ENCODE results near the gene WDR31. TPM values are rescaled to one million over a fixed set of nuclear protein-coding genes. Genes with fewer than 3 reads are reported as not detected.

WDR31 gene
- polyA plus RNA-seq, 1 donor (not counting 4 experiments of a cell fraction or from before 2014, with no cell fraction given): 0.94 TPM

DNA sequence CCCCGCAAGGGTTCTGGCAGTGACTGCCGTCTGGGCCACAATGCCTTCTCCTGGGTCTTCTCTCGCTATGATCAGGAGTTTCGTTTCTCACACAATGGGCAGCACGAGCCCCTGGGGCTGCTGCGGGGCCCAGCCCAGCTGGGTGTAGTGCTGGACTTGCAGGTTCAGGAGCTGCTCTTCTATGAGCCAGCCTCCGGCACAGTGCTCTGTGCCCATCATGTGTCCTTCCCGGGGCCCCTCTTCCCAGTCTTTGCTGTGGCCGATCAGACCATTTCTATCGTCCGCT, 29.7 kb upstream of the WDR31 start:
- Histone ChIP-seq H3K9me3 (ENCODE audit: control insufficient read depth, low read depth, low read length) (no peaks in the 10 kb centered on the region), H3K4me3 (ENCODE audit: control insufficient read depth in 2 of 3, extremely low read depth in 1 of 3, insufficient read depth in 2 of 3, low read depth in 1 of 3, low read length in 3 of 3) (no peak overlapping the region), H3K27ac (ENCODE audit: control insufficient read depth, insufficient read depth, low read length) (no peak overlapping the region), H3K4me1 (ENCODE audit: control insufficient read depth, extremely low read depth, insufficient read depth, low read length) (no peaks in the 10 kb centered on the region), H3K9me1 (ENCODE audit: control insufficient read depth, extremely low read depth, insufficient read depth, low read length) (no peaks in the 10 kb centered on the region), H3K36me3 (ENCODE audit: control insufficient read depth in 2 of 2, extremely low read depth in 1 of 2, insufficient read depth in 2 of 2, low read length in 2 of 2) (peaks cover 14% of the 10 kb centered on the region in 2 experiments), H3K9ac (ENCODE audit: control insufficient read depth, extremely low read depth, insufficient read depth, low read length) (no peak overlapping the region), H3K79me2 (ENCODE audit: control insufficient read depth, insufficient read depth, low read length) (no peaks in the 10 kb centered on the region), H4K20me1 (ENCODE audit: control insufficient read depth, extremely low read depth, insufficient read depth, low read length) (no peaks in the 10 kb centered on the region), H3K4me2 (ENCODE audit: control insufficient read depth, extremely low read depth, insufficient read depth, low read depth, low read length) (no peak overlapping the region), H3K27me3 (ENCODE audit: control insufficient read depth, extremely low read depth, insufficient read depth, low read length) (no peaks in the 10 kb centered on the region), H2AFZ (ENCODE audit: control insufficient read depth, low read length) (no peak overlapping the region)
- DNase-seq (ENCODE audit: low read depth, low spot score) (no peak), FAIRE-seq (no peak)
- dilution Hi-C loops (cut with MboI; ENCODE audit: extremely low pct_ligation_motif_present, low sequenced_read_pairs): no loop called here
- TF ChIP-seq, protein P1, sequence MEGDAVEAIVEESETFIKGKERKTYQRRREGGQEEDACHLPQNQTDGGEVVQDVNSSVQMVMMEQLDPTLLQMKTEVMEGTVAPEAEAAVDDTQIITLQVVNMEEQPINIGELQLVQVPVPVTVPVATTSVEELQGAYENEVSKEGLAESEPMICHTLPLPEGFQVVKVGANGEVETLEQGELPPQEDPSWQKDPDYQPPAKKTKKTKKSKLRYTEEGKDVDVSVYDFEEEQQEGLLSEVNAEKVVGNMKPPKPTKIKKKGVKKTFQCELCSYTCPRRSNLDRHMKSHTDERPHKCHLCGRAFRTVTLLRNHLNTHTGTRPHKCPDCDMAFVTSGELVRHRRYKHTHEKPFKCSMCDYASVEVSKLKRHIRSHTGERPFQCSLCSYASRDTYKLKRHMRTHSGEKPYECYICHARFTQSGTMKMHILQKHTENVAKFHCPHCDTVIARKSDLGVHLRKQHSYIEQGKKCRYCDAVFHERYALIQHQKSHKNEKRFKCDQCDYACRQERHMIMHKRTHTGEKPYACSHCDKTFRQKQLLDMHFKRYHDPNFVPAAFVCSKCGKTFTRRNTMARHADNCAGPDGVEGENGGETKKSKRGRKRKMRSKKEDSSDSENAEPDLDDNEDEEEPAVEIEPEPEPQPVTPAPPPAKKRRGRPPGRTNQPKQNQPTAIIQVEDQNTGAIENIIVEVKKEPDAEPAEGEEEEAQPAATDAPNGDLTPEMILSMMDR (optimal IDR thresholded peaks at IDR 0.05 in 1 of 3, IDR thresholded peaks at IDR 0.05 in 1 of 3, conservative IDR thresholded peaks at IDR 0.05 in 1 of 3; ENCODE audit: extremely low read depth in 1 of 3, insufficient read depth in 2 of 3, low read length in 3 of 3): no peak
- TF ChIP-seq EZH2 (IDR thresholded peaks at IDR 0.05; ENCODE audit: low read length): no peak

DNA sequence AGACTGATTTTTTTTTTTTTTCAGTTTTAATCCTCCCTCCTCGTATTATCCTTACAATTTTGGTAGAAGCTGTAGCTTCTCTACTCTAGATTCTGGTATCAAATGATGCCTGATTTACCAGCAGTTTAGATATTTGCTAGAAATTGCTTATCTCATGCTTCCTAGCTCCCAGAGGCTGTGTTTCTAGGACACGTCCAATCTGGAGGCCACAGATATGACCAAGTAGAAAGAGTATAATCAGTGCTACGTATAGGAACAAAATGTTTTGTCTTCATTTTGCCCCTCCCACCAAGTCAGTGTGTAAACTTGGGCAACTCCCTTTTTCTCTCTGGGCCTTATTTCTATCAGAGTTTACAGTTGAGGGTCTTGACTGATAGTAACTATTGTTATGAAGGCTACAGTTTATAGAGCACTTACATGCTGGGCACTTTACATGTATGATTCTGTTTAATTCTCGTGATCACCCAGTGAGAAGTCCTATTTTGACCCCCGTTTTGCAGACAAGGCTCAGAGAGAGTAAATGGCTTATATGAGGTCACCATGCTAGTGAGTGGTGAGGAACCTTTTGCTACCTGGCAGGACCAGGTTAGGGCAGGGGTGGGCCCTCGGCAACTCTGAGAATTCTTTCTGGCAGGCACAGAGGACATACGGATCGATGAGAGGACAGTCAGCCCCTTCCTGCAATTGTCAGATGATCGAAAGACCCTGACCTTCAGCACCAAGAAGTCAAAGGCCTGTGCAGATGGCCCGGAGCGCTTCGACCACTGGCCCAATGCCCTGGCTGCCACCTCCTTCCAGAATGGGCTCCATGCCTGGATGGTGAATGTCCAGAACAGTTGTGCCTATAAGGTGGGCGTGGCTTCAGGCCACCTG, 29.1 kb upstream of the WDR31 start:
- dilution Hi-C loops (cut with MboI; ENCODE audit: extremely low pct_ligation_motif_present, low sequenced_read_pairs): no loop called here
- H3K4me3 ChIP-seq (ENCODE audit: control insufficient read depth in 2 of 3, extremely low read depth in 1 of 3, insufficient read depth in 2 of 3, low read depth in 1 of 3, low read length in 3 of 3): no peak overlapping the region
- no peak overlapping the region for H3K4me2 ChIP-seq (ENCODE audit: control insufficient read depth, extremely low read depth, insufficient read depth, low read depth, low read length)

More for the DNA sequence above, 29.1 kb upstream of the WDR31 start:
- TF ChIP-seq, protein P1 (optimal IDR thresholded peaks at IDR 0.05 in 1 of 3, IDR thresholded peaks at IDR 0.05 in 1 of 3, conservative IDR thresholded peaks at IDR 0.05 in 1 of 3; ENCODE audit: extremely low read depth in 1 of 3, insufficient read depth in 2 of 3, low read length in 3 of 3): no peak
- H2AFZ ChIP-seq (ENCODE audit: control insufficient read depth, low read length): no peak overlapping the region
- H4K20me1 ChIP-seq (ENCODE audit: control insufficient read depth, extremely low read depth, insufficient read depth, low read length): no peaks in the 10 kb centered on the region
- H3K27me3 ChIP-seq (ENCODE audit: control insufficient read depth, extremely low read depth, insufficient read depth, low read length): no peaks in the 10 kb centered on the region
- peaks cover 10 to 11% of the 10 kb centered on the region in 2 experiments for H3K36me3 ChIP-seq (ENCODE audit: control insufficient read depth in 2 of 2, extremely low read depth in 1 of 2, insufficient read depth in 2 of 2, low read length in 2 of 2)
- FAIRE-seq: no peak
- H3K9me1 ChIP-seq (ENCODE audit: control insufficient read depth, extremely low read depth, insufficient read depth, low read length): no peaks in the 10 kb centered on the region
- H3K4me1 ChIP-seq (ENCODE audit: control insufficient read depth, extremely low read depth, insufficient read depth, low read length): no peaks in the 10 kb centered on the region
- H3K9me3 ChIP-seq (ENCODE audit: control insufficient read depth, low read depth, low read length): no peaks in the 10 kb centered on the region
- no peak overlapping the region for H3K27ac ChIP-seq (ENCODE audit: control insufficient read depth, insufficient read depth, low read length)
- no peak for DNase-seq (ENCODE audit: low read depth, low spot score)
- no peaks in the 10 kb centered on the region for H3K79me2 ChIP-seq (ENCODE audit: control insufficient read depth, insufficient read depth, low read length)
- H3K9ac ChIP-seq (ENCODE audit: control insufficient read depth, extremely low read depth, insufficient read depth, low read length): no peak overlapping the region

All from keratinocyte (primary cell).